ENCODE results near the gene YBX2.
"Not testable (repeated sequence)": the region's sequence is repeated elsewhere in the genome, so short reads cannot be mapped to it uniquely, and the experiment has no call there.

Gene YBX2

DNA sequence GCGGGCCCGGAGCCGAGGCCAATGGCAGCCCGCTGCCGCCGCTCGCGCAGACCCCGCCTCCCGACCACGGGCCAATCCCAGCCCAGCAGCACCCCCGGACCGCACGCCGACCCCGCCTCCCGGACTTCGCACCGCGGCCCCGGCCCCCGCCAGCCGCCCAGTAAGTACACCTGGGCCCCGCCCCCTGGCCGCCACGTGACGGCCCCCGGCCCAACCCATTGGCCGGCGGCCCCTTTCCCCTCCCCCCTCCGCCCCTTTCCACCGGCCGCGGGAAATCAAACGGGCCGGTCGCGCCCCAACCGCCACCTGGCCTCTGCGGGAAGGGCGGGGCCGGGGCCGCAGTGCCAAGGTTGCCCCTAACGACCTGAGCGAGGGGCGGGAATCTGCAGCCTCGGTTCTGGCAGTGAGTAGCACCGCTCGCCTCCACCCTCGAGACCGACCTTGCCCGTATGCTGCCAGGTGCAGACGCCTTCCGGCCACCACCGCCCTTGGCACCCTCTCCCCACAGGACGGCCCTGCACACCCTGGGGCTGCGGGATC lies at the start of gene YBX2:
TSS of gene YBX2 (minus strand) at position 26 of the 540 bp plus-strand sequence. CDS start 139 bp downstream, outside the sequence.
- no peak for DNase-seq (ENCODE audit: low read depth)

DNA sequence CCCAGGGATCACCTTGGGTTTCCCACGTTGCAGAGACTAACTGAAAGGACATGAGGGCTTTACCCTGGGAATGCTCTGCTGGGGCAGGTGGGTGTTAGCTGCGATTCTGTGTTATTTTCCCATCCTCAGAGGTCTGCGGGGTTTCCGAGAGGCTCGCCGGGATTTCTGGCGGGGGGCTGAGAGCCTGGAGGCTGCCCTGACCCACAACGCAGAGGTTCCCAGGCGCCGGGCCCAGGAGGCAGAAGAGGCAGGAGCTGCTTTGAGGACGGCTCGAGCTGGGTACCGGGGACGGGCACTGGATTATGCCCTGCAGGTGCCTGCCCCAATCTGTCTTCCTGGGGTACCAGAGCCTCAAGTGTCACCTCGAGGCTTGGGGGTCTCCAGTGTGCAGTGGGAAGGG lies 48.8 kb upstream of the YBX2 start:
- no peak for DNase-seq (ENCODE audit: low read depth)

GRCh38 chr17:7341842-7342241 lies 47.4 kb upstream of the YBX2 start:
- no peak for DNase-seq (ENCODE audit: low read depth)

DNA sequence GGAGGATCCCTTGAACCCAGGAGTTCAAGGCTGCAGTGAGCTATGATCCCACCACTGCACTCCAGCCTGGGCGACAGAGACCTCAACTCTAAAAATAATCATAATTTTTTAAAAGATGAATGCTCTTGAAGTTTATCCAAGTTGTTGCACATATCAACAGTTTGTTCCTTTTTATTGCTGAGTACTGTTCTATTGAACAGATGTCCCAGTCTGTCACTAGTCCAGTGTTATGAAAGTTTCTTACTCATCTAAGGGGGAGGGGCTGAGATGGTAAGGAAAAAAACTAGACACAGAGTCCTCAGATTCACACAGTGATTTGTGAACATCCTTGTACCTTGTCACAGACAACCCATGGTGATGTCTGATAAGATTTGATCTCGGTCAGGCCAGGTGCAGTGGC lies 45.7 kb upstream of the YBX2 start:
- DNase-seq (ENCODE audit: low read depth), result no peak

- not testable (repeated sequence) for DNase-seq (ENCODE audit: low read depth)
Observed at GRCh38 chr17:7337600-7337999, 43.2 kb upstream of the YBX2 start.

DNA sequence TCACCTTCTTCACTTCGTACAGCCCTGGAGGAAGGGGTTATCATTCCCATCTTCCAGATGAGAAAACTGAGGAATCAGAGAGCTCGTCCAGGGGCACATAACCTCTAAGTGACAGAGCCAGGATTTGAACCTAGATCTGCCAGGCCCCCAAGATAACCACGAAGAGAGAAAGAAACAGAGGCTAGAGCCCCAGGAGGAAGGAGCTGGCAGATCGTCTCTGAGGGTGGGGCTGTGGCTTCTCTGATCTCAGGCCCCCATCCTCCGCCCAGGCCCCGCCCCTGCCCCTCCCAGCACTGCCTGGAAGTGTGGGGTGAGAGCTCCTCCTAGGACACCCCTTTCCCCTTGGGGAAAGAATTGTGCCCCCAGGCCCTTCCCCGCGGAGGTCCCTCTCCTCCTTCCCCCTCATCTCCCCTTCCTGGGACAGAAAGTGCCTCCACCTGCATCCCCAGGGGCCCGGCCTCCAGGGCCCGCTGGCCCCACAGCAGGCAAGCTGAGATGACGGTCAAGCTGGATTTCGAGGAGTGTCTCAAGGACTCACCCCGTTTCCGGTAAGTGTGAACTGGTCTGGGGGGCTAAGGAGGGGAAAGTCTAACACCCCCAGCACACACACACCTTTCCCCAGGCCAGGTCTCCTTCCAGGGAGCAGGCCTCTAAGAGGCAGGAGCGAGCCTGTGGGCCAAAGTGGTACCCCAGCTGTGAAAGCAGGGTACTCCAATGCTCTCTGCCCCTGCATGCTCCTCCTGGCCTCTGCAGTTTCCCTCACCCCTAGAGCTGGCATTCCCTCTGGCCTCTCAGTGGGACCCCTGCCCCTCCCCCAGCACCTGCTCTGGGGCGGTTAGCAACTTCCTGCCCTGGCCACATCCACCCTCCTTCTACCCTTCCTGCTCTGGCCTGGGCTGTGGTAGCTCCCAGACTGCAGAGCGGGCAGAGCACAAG lies 42.1 kb upstream of the YBX2 start, which contains the start of gene ACAP1:
TSS of gene ACAP1 (plus strand) at position 290 of the 936 bp plus-strand sequence. CDS start at position 496, 206 bp downstream.
- no peak for DNase-seq (ENCODE audit: low read depth)

DNA sequence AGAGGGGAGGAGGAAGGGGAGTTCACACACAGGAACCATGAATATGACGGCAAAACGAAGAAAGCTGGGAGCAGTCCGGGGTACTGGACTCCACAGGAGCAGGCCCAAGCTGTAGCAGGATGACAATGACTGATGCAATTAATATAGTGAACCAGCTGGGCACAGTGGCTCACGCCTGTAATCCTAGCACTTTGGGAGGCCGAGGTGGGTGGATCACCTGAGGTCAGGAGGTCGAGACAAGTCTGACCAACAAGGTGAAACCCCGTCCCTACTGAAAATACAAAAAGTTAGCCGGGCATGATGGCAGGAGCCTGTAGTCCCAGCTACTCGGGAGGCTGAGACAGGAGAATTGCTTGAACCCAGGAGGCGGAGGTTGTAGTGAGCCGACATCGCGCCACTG lies 41.3 kb upstream of the YBX2 start:
- not testable (repeated sequence) for DNase-seq (ENCODE audit: low read depth)

GRCh38 chr17:7334938-7335538 lies 40.6 kb upstream of the YBX2 start:
- DNase-seq (ENCODE audit: low read depth), result no peak

DNA sequence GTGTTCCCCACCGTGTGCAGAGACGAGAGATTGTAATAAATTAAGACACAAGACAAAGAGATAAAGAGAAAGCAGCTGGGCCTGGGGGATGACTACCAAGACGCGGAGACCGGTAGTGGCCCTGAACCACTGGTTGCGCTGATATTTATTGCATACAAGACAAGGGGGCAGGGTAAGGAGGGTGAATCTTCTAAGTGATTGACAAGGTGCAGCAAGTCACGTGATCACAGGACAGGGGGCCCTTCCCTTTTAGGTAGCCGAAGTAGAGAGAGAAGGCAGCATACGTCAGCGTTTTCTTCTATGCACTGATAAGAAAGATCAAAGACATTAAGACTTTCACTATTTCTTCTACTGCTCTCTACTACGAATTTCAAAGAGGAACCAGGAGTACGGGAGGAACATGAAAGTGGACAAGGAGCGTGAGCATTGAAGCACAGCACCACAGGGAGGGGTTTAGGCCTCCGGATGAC lies 38.2 kb upstream of the YBX2 start:
- not testable (repeated sequence) for DNase-seq (ENCODE audit: low read depth)

DNA sequence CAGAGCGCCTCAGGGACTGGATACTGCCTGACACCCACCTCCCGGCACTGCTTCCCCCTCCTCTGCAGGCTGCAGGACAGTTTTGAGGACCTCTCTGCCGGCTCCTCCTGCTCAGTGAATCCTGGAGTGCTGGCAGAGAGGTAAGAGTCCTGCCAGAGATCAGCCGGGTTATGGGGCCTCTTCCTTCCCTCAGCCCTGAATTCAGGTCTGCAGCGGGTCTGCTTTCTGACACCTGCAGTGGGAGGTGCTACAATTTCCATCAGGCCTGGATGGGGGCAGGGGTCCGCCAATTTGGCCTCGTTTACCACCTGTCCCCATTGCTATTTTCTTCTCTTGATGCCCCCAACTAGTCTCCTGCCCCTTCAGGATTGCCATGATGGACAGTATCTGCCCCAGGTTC lies 37.7 kb upstream of the YBX2 start:
- no peak for DNase-seq (ENCODE audit: low read depth)

- no peak for DNase-seq (ENCODE audit: low read depth)
Observed at GRCh38 chr17:7330638-7331015, 36.2 kb upstream of the YBX2 start.

DNA sequence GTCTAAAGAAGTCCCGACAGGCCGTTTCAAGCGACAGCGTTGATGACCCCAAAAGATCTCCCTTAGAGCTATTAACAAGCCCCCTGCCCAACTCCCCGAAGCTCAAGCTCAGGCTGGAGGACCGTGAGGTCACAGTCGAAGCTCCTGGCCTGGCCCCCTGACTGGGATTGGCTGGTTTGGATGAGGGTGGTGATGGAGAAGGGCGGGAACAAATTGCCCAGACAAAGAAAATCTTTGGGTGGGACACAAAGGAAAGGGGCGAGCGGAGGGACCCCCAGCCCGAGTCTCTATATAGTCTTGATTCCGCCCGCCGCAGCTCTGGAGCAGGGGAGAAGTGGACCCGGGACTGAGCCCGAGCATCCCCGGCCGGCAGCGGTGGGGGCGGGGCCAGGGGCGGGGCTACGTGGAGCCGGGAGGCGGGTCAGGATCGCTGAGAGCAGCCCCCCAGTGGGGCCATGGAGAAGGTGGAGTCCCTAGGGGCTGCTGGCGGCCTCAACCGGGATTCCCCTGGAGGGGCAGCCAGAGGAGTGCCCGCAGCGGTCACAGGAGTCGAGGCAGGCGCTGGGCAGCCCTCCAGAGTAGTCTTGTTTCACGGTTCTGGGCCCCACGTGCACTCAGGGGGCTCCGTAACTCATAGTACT lies 35.7 kb upstream of the YBX2 start:
- DNase-seq (ENCODE audit: low read depth), result no peak

GRCh38 chr17:7329374-7329996 lies 35.0 kb upstream of the YBX2 start:
- peak; percentile 97 for DNase-seq (ENCODE audit: low read depth)

DNA sequence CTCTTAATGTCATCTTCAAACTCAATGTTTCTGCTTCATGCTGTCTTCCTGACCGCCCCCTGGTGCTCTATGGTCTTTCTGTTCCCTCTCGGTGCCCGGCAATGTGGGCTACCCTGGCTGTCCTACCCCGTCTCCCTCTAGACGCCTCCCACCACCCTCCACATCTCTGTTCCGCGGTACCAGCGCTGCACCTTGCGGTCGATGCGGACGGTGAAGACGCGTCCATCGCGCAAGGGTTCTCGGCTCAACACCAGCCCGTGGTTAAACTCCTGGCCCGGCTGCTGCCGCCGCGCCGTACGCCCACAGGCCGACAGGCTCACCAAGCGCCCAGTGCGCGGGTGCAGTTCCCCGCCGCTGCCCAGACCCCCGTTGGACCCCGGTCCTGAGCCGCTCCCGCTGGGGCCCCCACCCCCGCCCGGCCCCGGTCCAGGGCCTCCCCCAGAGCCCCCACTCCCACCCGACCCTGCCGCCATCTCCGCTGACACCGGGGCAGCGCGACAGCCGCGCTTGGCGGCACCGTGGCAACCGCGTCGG lies 34.5 kb upstream of the YBX2 start, which contains the start of gene NEURL4:
TSS of gene NEURL4 (minus strand) at position 496 of the 534 bp plus-strand sequence. CDS start at position 473, 23 bp downstream.
- DNase-seq (ENCODE audit: low read depth), result no peak

DNA sequence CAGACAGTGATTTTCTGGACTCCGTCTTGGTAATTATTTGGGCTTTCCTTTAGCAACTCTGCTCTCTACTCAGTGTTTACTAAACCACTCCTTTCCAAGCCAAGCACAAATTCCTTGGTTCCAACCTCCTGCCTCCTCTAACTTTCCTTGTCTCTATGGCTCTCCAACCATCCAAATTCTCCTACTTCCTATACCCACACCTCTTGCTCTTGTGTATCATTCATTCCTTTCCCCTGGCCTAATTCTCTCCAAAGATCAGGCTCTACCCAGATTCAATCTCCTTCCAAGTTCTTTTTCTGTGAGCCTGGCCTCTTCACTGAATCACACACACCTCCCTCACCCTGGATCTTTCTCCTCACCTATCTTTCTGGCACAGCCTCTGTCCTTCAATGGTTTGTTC lies 33.6 kb upstream of the YBX2 start:
- no peak for DNase-seq (ENCODE audit: low read depth)

- no peak for DNase-seq (ENCODE audit: low read depth)
Observed at GRCh38 chr17:7327501-7327900, 33.1 kb upstream of the YBX2 start.

GRCh38 chr17:7327056-7327455 lies 32.6 kb upstream of the YBX2 start:
- DNase-seq (ENCODE audit: low read depth), result no peak

DNA sequence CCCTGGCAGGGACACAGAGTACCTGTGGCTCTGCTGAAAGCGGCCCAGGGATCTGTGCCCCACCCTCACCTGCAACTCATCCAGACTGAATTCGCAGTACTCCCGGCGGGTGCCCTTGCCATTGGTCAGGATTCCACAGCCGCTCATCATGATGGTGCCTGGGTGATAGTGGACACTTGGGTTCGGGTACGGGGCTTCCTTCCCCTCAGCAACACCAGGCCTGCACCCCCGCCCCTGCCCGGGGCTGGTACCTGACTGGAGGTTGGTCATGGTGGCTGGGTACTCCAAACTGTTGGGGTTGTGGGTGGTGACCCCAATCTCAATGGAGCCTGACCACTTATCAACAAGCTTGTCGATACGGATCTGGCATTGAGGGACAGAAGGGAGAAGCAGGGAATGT lies 31.7 kb upstream of the YBX2 start:
- DNase-seq (ENCODE audit: low read depth), result no peak

- DNase-seq (ENCODE audit: low read depth), result no peak
Observed at GRCh38 chr17:7325031-7325528, 30.6 kb upstream of the YBX2 start.

DNA sequence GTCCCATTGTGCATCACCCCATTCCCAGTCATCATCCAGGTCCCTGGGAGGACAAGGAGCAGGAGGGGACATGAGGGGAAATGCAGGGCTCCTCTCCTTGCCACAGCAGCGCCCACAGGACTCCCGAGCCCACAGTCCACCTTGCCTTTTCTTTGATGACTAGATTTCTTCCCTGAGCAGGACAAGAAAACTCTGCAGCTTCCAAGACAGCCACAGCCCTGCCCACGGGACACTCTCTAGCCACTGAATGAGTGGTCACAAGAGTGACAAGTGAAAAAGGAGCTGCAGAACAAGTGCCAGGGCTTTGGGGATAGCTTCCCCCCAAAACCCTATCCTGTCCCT lies 30.0 kb upstream of the YBX2 start:
- DNase-seq (ENCODE audit: low read depth), result no peak

DNA sequence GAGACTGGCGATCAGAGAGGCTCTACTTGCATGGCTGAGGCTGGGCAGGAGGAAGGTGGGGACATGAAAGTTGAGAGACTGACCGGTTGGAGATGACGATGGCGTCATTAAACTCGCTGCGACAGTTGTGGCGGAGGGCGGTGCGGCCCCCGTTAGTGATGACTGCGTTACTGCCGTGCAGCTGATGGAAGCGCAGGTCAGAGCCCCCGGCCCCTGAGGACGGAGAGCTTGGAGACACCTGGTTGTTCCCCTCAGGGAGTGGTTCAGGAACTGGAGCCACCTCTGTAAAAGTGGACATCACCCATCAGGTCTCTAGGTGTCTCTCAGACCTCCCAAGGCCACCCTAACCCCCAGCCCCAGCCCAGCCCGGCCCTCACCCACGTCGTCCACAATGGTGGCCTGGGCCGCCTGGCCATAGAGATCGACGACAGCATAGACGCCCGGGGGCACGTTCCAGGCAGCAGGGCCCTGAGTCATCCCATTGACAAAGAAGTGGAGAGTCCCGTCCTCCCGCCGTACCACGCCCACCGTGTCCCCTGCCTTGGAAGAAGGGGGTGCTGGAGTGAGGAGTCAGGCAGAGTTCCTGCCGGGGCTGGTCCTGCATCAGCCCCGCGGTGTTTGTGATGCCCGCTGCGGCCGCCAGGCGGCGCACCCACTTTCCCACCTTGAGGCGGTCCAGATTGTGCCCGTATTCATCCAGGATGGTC lies 29.4 kb upstream of the YBX2 start:
- no peak for DNase-seq (ENCODE audit: low read depth)

Data from GM04504 (cell line).